Stimulated activated CD8-positive, alpha-beta memory T cell treated with anti-CD3 and anti-CD28 coated beads, Interleukin-7, amount 100 ng/mL, for 1 hour (primary cell): ENCODE measurements around the gene LLGL1.

ENCODE experiments used
- DNase-seq, 2 donors: peaks; one replicate each; pipeline ENCODE4 v3.0.0-alpha.2; 2020; ENCODE audit warnings: low read depth in 2 of 2

The LLGL1 gene

GRCh38 chr17:18253187-18253884 is 27.9 kb downstream of the LLGL1 start:
- no peak for DNase-seq

GRCh38 chr17:18253947-18254821 is 28.7 kb downstream of the LLGL1 start:
- no peak for DNase-seq

GRCh38 chr17:18254888-18255649 is 29.6 kb downstream of the LLGL1 start:
- no peak for DNase-seq

- DNase-seq = no peak
Observed at GRCh38 chr17:18256351-18256750, 30.9 kb downstream of the LLGL1 start.

- no peak for DNase-seq
Observed at GRCh38 chr17:18256776-18257175, 31.3 kb downstream of the LLGL1 start.

- DNase-seq = no peak
Observed at GRCh38 chr17:18257268-18257981, 32.0 kb downstream of the LLGL1 start.

- peak in 1 of 2 donors; percentile 19 for DNase-seq
Observed at GRCh38 chr17:18257982-18258355, 32.5 kb downstream of the LLGL1 start.

GRCh38 chr17:18258356-18259038 is 33.1 kb downstream of the LLGL1 start, which contains the start of gene FLII:
FLII (minus strand) TSS chr17:18258738; CDS start chr17:18258690, 48 bp downstream.
- peak; percentile 21 to 31 for DNase-seq

- no peak for DNase-seq
Observed at GRCh38 chr17:18259621-18260331, 34.3 kb downstream of the LLGL1 start.

GRCh38 chr17:18260332-18261145 is 35.1 kb downstream of the LLGL1 start, which contains the start of gene MIEF2:
MIEF2 (plus strand) TSS chr17:18260662; CDS start chr17:18262721, 2,059 bp downstream.
- peak; percentile 75 to 85 for DNase-seq

- no peak for DNase-seq
Observed at GRCh38 chr17:18261146-18261515, 35.7 kb downstream of the LLGL1 start.

GRCh38 chr17:18261659-18262058 is 36.2 kb downstream of the LLGL1 start:
- DNase-seq = no peak

GRCh38 chr17:18262111-18262510 is 36.7 kb downstream of the LLGL1 start:
- DNase-seq = no peak

- DNase-seq = no peak
Observed at GRCh38 chr17:18262641-18263040, 37.2 kb downstream of the LLGL1 start.

- no peak for DNase-seq
Observed at GRCh38 chr17:18263885-18264682, 38.6 kb downstream of the LLGL1 start.

- DNase-seq = no peak
Observed at GRCh38 chr17:18267366-18267765, 41.9 kb downstream of the LLGL1 start.

- DNase-seq = no peak
Observed at GRCh38 chr17:18267927-18268711, 42.7 kb downstream of the LLGL1 start.
